Measurements from ENCODE around the gene CACNA1I.

GRCh38 chr22:39678862-39679490 is 108.4 kb downstream of the CACNA1I start:
- TF ChIP-seq CTCF (IDR thresholded peaks at IDR 0.05), result no peak
- TF ChIP-seq POLR2A (IDR thresholded peaks at IDR 0.05), result no peak
